H1 (cell line): ENCODE measurements around the gene DNER.

Experiments used
- CTCF ChIP-seq, 3 experiments: IDR thresholded peaks; 1 replicate in 2 of 3; 2 replicates in 1 of 3; pipeline versions ENCODE4 v1.5.1 to v1.6.1; 2011; ENCODE audit warnings: low read length in 3 of 3, mild to moderate bottlenecking in 3 of 3, inconsistent platforms in 2 of 3, low read depth in 1 of 3, moderate library complexity in 1 of 3; ENCODE audit not compliant: insufficient read depth in 1 of 3; ENCODE audit errors: control extremely low read depth in 1 of 3
- EP300 ChIP-seq, 2 experiments: IDR thresholded peaks; 1 replicate in 1 of 2; 2 replicates in 1 of 2; pipeline ENCODE4 v1.6.1; 2011 to 2012; ENCODE audit warnings: low read depth in 2 of 2, low read length in 2 of 2, mild to moderate bottlenecking in 2 of 2, borderline replicate concordance in 1 of 2, inconsistent platforms in 1 of 2, moderate library complexity in 1 of 2
- RAD21 ChIP-seq, 2 experiments: IDR thresholded peaks in 1 of 2; conservative IDR thresholded peaks in 1 of 2; 2 replicates each; pipeline ENCODE4 v1.6.1; 2011; ENCODE audit warnings: low read depth in 2 of 2, low read length in 2 of 2, improper control_type of control experiment in 1 of 2, inconsistent platforms in 1 of 2, mild to moderate bottlenecking in 1 of 2, moderate library complexity in 1 of 2
- RFX5 ChIP-seq: IDR thresholded peaks from 2 replicates; pipeline ENCODE4 v1.6.1; 2011; ENCODE audit warnings: low read depth, low read length, improper control_type of control experiment, borderline replicate concordance
- SIN3A ChIP-seq, 2 experiments: IDR thresholded peaks in 1 of 2; conservative IDR thresholded peaks in 1 of 2; 2 replicates each; pipeline ENCODE4 v1.6.1; 2011 to 2012; ENCODE audit warnings: low read length in 2 of 2, improper control_type of control experiment in 1 of 2, low read depth in 1 of 2, mild to moderate bottlenecking in 1 of 2
- YY1 ChIP-seq: IDR thresholded peaks from 2 replicates; pipeline ENCODE4 v1.6.1; 2011; ENCODE audit warnings: low read depth, mild to moderate bottlenecking, low read length

DNA sequence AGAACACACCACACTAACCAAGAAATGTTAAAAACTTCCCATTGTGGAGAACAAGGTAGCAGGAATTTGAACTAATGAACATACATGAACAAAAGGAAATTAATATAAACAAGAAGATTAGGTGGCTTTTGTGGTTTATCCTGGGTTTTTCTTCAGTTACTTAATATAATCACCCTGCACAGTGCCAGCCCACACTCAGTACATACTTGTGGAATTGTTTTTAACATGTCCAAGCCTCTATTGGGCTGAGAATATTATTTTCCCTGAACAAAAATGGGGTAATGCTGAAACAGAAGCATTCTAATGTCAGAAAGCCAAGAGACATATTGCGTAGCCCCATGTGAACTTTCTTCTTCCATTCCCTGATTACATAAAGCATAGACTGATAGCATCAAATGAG lies 202.8 kb downstream of the DNER start:
- TF ChIP-seq RAD21 (IDR thresholded peaks at IDR 0.05 in 1 of 2, conservative IDR thresholded peaks at IDR 0.05 in 1 of 2; ENCODE audit: low read depth in 2 of 2, low read length in 2 of 2): no peak
- no peak for TF ChIP-seq RFX5
- no peak for TF ChIP-seq EP300 (IDR thresholded peaks at IDR 0.05; ENCODE audit: borderline replicate concordance in 1 of 2, low read depth in 2 of 2, low read length in 2 of 2)
- no peak for TF ChIP-seq SIN3A (conservative IDR thresholded peaks at IDR 0.05 in 1 of 2, IDR thresholded peaks at IDR 0.05 in 1 of 2; ENCODE audit: low read depth in 1 of 2, low read length in 2 of 2)
- no peak for TF ChIP-seq YY1
- TF ChIP-seq CTCF (IDR thresholded peaks at IDR 0.05; ENCODE audit: control extremely low read depth in 1 of 3, insufficient read depth in 1 of 3, low read depth in 1 of 3, low read length in 3 of 3): no peak
